K562 (cell line): ENCODE results near the gene IFI16. TPM values are rescaled to one million over a fixed set of nuclear protein-coding genes. Genes with fewer than 3 reads are reported as not detected.

Experiments
- CBX3 ChIP-seq, 2 experiments: IDR thresholded peaks; 1 replicate in 1 of 2; 2 replicates in 1 of 2; pipeline ENCODE4 v1.6.1; 2012; ENCODE audit warnings: inconsistent platforms in 2 of 2, low read length in 2 of 2, borderline replicate concordance in 1 of 2, control low read depth in 1 of 2
- CBX5 ChIP-seq: IDR thresholded peaks from 2 replicates; pipeline ENCODE4 v1.6.1; 2014; ENCODE audit warnings: low read depth, borderline replicate concordance
- GTF2E2 ChIP-seq: fragments of 200-800 bp; sonication (Bioruptor generic); IDR thresholded peaks from 2 replicates; pipeline ENCODE4 v1.6.1; 2016; ENCODE audit warnings: missing genetic modification characterization, missing compliant biosample characterization
- HDAC2 ChIP-seq: fragments of 450-650 bp; IDR thresholded peaks from 2 replicates; pipeline ENCODE4 v1.6.1; 2016; ENCODE audit warnings: mild to moderate bottlenecking
- LCOR ChIP-seq: sonication (generic); formaldehyde crosslinking; IDR thresholded peaks from 2 replicates; pipeline ENCODE4 v1.8.0; 2022; ENCODE audit warnings: mild to moderate bottlenecking, missing genetic modification reagents
- SIX5 ChIP-seq, 2 experiments: IDR thresholded peaks; 2 replicates each; pipeline ENCODE4 v1.6.1; 2011; ENCODE audit warnings: low read length in 2 of 2, borderline replicate concordance in 1 of 2, low read depth in 1 of 2, mild to moderate bottlenecking in 1 of 2, moderate library complexity in 1 of 2; ENCODE audit not compliant: insufficient read depth in 1 of 2
- SP2 ChIP-seq: IDR thresholded peaks from 2 replicates; pipeline ENCODE4 v1.6.1; 2011; ENCODE audit warnings: mild to moderate bottlenecking, low read depth, low read length, moderate library complexity; ENCODE audit not compliant: poor library complexity, severe bottlenecking; ENCODE audit errors: extremely low read depth
- ZNF347 ChIP-seq: fragments of 450-650 bp; formaldehyde crosslinking; IDR thresholded peaks from 2 replicates; pipeline ENCODE4 v1.4.0; 2020; ENCODE audit warnings: low read depth, mild to moderate bottlenecking, moderate library complexity
- ZNF41 ChIP-seq: fragments of 250-450 bp; sonication (Bioruptor Pico); conservative IDR thresholded peaks from 2 replicates; pipeline ENCODE4 v1.4.0; 2020; ENCODE audit warnings: mild to moderate bottlenecking
- polyA plus RNA-seq, 8 experiments: library from polyadenylated mRNA; depleted of rRNA in 4 of 8; stranded (reverse) in 5 of 8; unstranded in 3 of 8; fragments of >200 nt; fragmentation: Nextera tagmentation in 2 of 8; fragmentation: Illumina TruSeq in 1 of 8; extraction: Ambion mirVana in 2 of 8; extraction: Trizol in 1 of 8; gene quantifications; 2 replicates each; pipeline versions ENCODE4 v1.2.1 to v1.2.3, GENCODE V29; 2011 to 2014; ENCODE audit warnings: inconsistent platforms in 1 of 8, missing spikeins in 1 of 8
- total RNA-seq, 7 experiments: library from RNA; depleted of rRNA in 6 of 7; stranded (reverse); fragments of >200 nt in 6 of 7; fragmentation: Illumina TruSeq in 2 of 7; extraction: Trizol in 2 of 7; gene quantifications; 2 replicates each; pipeline versions ENCODE4 v1.2.1 to v1.2.3, GENCODE V29; 2011 to 2021; ENCODE audit warnings: low replicate concordance in 1 of 7
- TF ChIP-seq, protein P1 (sequence below), 2 experiments: fragments of 450-650 bp; formaldehyde crosslinking in 1 of 2; IDR thresholded peaks; 2 replicates each; pipeline versions ENCODE4 v1.4.0 to v1.6.1; 2014 to 2020; ENCODE audit warnings: mild to moderate bottlenecking in 2 of 2, borderline replicate concordance in 1 of 2, low read depth in 1 of 2
- TF ChIP-seq, protein P2 (sequence below): IDR thresholded peaks from 2 replicates; pipeline ENCODE4 v1.6.1; 2011; ENCODE audit not compliant: insufficient read length; ENCODE audit errors: extremely low read depth
- TF ChIP-seq, protein P3 (sequence below), 2 experiments: fragments of 450-650 bp; IDR thresholded peaks; 2 replicates each; pipeline ENCODE4 v1.6.1; 2018; ENCODE audit warnings: mild to moderate bottlenecking in 2 of 2, low read depth in 1 of 2; ENCODE audit not compliant: partially characterized antibody in 2 of 2

Gene IFI16
- total and polyA plus RNA-seq, 9 of the 15 experiments (the other 6 are each of a cell fraction or from before 2014, with no cell fraction given): 0.70 to 2.8 (median 1.6) TPM

DNA sequence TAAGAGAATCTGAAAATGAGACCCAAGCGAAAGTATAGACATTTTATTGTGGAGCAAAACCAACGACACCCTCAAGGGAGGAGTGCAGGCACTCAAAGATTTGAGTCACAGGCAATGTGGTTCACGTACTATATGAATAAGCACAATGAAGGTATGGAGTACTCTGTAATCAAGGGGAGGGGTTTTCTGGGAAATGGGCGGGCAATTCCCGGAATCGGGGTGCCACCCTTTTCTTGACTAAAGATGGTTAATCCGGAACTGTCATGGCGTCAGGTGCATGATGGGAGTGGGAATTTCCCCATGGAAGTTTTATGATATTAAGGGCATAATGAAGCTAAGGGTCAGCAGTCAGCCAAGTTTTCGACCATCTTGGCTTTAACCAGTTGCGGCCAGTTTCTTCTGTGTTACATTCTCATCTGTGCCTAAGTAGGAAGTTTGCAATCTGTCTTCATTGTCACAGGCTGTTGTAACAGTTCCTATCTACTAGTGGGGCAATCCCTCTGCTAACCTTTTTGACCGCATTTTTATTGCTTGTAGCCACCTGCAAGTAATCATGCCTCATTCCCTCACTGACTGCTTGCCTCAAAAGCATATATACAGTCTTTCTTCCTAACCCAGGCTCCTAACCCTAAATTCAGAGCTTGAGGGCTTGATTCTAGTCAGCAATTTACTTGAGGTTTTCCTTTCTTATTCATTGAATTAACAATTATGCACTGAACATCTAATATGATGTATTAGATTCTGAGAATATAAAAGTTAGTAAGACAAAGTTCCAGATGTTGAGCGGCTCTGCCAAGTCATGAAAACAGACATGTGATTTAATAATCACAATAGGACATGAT is 67.6 kb downstream of the IFI16 start (continued):
- TF ChIP-seq, protein P1, sequence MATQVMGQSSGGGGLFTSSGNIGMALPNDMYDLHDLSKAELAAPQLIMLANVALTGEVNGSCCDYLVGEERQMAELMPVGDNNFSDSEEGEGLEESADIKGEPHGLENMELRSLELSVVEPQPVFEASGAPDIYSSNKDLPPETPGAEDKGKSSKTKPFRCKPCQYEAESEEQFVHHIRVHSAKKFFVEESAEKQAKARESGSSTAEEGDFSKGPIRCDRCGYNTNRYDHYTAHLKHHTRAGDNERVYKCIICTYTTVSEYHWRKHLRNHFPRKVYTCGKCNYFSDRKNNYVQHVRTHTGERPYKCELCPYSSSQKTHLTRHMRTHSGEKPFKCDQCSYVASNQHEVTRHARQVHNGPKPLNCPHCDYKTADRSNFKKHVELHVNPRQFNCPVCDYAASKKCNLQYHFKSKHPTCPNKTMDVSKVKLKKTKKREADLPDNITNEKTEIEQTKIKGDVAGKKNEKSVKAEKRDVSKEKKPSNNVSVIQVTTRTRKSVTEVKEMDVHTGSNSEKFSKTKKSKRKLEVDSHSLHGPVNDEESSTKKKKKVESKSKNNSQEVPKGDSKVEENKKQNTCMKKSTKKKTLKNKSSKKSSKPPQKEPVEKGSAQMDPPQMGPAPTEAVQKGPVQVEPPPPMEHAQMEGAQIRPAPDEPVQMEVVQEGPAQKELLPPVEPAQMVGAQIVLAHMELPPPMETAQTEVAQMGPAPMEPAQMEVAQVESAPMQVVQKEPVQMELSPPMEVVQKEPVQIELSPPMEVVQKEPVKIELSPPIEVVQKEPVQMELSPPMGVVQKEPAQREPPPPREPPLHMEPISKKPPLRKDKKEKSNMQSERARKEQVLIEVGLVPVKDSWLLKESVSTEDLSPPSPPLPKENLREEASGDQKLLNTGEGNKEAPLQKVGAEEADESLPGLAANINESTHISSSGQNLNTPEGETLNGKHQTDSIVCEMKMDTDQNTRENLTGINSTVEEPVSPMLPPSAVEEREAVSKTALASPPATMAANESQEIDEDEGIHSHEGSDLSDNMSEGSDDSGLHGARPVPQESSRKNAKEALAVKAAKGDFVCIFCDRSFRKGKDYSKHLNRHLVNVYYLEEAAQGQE (IDR thresholded peaks at IDR 0.05; ENCODE audit: borderline replicate concordance): peak; percentile 70; the same call in 1 of the 2 replicates
- TF ChIP-seq, protein P1 (CRISPR knock-in tag; IDR thresholded peaks at IDR 0.05; ENCODE audit: low read depth): no peak
- TF ChIP-seq LCOR (CRISPR knock-in tag) (no peak), CBX3 (IDR thresholded peaks at IDR 0.05; ENCODE audit: borderline replicate concordance in 1 of 2, low read length in 2 of 2) (peak in 1 of 2 experiments; percentile 41; a peak in 1 of 3 replicates), GTF2E2 (tag) (peak; percentile 50; the same call in 1 of the 2 replicates), CBX5 (no peak), ZNF41 (CRISPR knock-in tag) (no peak; the same call in 1 of the 2 replicates), SIX5 (IDR thresholded peaks at IDR 0.05; ENCODE audit: borderline replicate concordance in 1 of 2, insufficient read depth in 1 of 2, low read depth in 1 of 2, low read length in 2 of 2) (peak; percentile 38 to 63; a peak in 3 of 4 replicates), HDAC2 (peak; percentile 45), SP2 (no peak), ZNF347 (CRISPR knock-in tag) (no peak)
- TF ChIP-seq, protein P2, sequence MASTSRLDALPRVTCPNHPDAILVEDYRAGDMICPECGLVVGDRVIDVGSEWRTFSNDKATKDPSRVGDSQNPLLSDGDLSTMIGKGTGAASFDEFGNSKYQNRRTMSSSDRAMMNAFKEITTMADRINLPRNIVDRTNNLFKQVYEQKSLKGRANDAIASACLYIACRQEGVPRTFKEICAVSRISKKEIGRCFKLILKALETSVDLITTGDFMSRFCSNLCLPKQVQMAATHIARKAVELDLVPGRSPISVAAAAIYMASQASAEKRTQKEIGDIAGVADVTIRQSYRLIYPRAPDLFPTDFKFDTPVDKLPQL: no peak
- TF ChIP-seq, protein P3, sequence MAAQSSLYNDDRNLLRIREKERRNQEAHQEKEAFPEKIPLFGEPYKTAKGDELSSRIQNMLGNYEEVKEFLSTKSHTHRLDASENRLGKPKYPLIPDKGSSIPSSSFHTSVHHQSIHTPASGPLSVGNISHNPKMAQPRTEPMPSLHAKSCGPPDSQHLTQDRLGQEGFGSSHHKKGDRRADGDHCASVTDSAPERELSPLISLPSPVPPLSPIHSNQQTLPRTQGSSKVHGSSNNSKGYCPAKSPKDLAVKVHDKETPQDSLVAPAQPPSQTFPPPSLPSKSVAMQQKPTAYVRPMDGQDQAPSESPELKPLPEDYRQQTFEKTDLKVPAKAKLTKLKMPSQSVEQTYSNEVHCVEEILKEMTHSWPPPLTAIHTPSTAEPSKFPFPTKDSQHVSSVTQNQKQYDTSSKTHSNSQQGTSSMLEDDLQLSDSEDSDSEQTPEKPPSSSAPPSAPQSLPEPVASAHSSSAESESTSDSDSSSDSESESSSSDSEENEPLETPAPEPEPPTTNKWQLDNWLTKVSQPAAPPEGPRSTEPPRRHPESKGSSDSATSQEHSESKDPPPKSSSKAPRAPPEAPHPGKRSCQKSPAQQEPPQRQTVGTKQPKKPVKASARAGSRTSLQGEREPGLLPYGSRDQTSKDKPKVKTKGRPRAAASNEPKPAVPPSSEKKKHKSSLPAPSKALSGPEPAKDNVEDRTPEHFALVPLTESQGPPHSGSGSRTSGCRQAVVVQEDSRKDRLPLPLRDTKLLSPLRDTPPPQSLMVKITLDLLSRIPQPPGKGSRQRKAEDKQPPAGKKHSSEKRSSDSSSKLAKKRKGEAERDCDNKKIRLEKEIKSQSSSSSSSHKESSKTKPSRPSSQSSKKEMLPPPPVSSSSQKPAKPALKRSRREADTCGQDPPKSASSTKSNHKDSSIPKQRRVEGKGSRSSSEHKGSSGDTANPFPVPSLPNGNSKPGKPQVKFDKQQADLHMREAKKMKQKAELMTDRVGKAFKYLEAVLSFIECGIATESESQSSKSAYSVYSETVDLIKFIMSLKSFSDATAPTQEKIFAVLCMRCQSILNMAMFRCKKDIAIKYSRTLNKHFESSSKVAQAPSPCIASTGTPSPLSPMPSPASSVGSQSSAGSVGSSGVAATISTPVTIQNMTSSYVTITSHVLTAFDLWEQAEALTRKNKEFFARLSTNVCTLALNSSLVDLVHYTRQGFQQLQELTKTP (IDR thresholded peaks at IDR 0.05; ENCODE audit: low read depth in 1 of 2, partially characterized antibody in 2 of 2): peak in 1 of 2 experiments; percentile 66
